T follicular helper cell (primary cell): ENCODE results near the gene RPH3AL.

ENCODE experiments used
- DNase-seq: peaks from one replicate; pipeline ENCODE4 v3.0.0-alpha.2; 2020; ENCODE audit warnings: low read depth

The RPH3AL gene

GRCh38 chr17:353213-353837 lies 718 bp upstream of the RPH3AL start:
- no peak for DNase-seq

DNA sequence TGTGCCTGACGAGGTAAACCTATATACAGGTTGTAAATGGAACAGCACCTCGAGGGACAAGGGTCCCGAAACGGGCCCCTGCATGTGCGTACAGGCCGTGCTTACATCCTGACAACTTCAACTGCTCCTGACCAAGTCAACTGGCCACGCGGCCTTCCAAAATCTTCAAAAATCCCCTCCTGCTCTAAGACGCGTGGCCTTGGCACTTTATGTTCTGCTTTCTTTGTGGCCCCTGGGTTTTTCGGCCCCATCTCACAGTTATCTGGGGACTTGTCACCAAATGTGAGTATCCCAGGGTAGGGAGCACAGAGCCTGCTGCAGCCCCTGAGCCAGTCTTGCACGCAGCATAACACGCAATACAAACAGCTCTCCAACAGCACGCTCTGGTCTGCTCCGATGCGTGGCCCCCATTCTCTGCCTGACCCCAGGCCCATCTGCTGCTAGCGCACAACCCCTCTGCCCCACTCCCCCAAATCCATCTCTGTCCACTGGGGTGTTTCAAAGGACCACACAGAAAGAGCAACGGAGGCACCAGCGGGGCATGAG lies 659 bp downstream of the RPH3AL start:
- DNase-seq = no peak

GRCh38 chr17:351449-351738 lies 1.2 kb downstream of the RPH3AL start:
- DNase-seq = no peak

DNA sequence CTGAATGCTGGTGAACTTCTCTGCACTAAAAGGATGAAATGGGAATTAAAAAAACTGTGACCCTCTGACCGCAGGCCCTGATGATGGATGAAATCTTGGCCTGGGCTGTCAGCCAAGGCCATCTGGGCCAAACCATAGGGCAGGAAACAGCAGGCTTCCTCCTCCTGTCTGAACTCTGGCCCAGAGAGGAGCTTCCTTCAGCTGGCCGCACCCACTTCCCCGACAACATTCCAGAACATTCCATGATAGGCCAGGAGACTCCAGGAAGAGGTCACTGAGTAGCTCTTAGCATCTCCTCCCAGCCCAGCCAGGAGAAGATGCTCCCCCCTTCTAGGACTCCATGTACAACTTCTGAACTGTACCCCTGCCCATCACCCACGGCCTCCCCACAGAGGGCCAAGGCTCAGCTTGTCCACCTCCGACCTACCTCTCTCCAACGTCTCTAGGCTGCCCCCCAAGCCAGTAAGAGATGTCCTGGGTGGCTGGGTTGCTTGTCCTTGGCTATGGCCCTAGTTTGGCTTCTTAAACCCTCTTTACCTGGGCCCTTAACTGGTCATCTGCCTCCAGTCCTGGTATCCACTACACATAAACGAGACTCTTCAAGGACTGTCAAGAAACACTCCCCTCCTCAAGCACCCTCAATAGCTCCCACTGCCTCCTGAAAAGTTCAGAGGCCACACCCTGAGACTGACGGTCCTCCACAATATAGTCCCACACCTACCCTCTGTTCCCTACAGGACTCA lies 1.7 kb downstream of the RPH3AL start:
- DNase-seq = no peak

GRCh38 chr17:349666-350065 lies 2.9 kb downstream of the RPH3AL start:
- no peak for DNase-seq

- no peak for DNase-seq
These were observed 3.7 kb downstream of the RPH3AL start for GRCh38 chr17:348692-349425.

- DNase-seq = no peak
These were observed 4.6 kb downstream of the RPH3AL start for GRCh38 chr17:348012-348411.

DNA sequence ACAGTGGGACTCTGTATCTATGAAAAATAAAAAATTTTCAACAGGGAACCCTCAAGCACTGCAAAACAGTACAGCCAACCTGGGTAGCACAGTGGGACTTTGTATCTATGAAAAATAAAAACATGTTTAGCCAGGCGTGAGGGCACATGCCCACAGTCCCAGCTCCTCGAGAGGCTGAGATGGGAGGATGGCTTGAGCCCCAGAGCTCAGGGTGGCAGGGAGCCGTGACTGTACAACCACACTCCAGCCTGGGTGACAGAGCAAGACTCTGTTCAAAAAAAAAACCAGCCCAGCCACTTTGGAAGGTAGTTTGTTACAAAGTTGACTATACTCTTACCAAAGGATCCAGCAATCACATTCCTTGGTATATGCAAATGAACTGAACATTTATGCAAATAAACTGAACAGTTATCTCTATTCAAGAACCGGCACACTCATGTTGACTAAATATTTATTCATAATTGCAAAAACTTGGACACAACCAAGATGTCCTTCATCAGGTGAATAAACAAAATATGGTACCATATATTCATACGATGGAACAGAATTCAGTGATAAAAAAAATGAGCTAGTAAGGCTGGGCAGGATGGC lies 5.2 kb downstream of the RPH3AL start:
- no peak for DNase-seq

DNA sequence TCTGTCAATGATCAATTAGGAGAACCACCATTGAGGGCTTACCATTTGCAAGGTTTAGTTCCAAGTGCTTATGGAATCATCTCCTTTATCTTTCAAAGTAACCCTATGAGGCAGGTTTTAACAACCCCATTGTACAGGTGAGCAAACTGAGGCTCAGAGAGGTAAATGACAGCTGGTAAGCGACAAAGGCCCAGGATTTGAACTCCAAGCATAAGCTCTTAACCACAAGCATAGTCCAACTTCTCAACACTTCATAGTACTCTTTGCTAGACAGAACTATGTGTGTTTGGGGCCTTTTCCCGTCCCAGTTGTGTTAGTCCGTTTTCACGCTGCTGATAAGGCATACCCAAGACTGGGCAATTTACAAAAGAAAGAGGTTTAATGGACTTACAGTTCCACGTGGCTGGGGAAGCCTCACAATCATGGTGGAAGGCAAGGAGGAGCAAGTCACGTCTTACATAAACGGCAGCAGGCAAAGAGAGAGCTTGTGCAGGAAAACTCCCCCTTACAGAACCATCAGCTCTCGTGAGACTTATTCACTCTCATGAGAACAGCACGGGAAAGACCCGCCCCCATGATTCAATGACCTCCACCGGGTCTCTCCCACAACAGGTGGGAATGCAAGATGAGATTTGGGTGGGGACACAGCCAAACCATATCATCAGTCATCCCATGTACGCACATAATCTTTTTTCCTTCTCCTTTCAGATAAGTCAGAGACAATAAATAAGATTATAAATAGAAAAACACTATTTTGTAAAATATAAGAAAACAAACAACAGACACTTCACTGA lies 6.4 kb downstream of the RPH3AL start:
- DNase-seq = no peak

GRCh38 chr17:345261-345660 lies 7.3 kb downstream of the RPH3AL start:
- no peak for DNase-seq

- DNase-seq = no peak
These were observed 8.5 kb downstream of the RPH3AL start for GRCh38 chr17:343875-344752.

GRCh38 chr17:343211-343610 lies 9.4 kb downstream of the RPH3AL start:
- no peak for DNase-seq

DNA sequence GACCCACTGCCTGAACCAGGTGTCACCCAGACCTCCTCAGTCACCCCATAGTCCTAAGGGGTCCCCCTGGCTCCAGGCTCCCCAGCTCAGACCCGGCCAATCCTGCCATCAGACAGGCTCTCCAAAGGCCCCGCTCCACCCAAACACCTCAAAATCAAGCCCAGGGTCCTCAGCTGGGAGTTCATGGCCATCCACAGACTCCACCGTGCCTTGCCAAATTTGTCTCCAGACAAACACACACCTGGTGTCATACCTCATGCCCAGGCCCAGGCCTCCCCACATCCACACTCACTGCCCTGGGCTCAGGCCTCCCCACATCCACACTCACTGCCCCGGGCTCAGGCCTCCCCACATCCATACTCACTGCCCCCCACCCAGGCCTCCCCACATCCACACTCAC lies 12.5 kb downstream of the RPH3AL start:
- DNase-seq = no peak

GRCh38 chr17:339193-340061 lies 13.2 kb downstream of the RPH3AL start:
- no peak for DNase-seq

DNA sequence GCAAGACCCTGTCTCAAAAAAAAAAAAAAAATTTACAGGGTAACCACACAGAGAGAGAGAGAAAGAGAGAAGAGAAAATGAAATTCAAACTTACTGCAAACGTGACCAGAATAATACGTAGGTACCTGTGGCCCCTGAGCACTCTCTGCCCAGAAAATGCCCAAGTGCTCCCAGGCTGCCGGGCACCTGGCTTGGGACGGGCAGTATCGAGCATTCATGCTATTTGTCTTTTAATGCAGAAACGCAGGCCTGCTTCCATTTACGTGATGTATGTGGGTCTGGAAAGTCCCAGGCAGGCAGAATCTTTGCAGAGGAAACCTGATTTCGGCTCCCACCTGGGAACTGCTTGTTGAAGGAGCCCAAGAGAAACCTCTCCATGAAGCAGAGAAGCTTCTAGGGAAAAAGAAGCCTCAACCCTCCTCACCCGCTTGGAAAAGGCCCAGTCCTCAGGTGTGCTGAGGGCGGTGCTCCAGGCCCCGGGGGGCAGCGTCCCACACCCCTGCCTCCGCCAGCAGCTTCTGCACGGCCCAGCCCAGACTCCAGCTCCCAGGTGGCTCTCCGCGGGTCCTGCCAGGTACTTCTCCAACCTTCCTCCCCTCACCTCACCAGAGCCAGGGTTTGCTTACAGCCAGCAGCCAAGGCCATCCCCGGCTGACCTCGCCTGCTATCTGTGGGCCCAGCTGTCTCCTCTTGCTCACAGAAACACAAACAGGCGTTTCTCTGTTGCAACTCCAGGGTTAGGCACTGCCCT lies 14.0 kb downstream of the RPH3AL start:
- DNase-seq = no peak

GRCh38 chr17:337866-338265 lies 14.7 kb downstream of the RPH3AL start:
- no peak for DNase-seq

GRCh38 chr17:337453-337852 lies 15.2 kb downstream of the RPH3AL start:
- no peak for DNase-seq

GRCh38 chr17:337022-337420 lies 15.6 kb downstream of the RPH3AL start:
- DNase-seq = no peak
